Mesodermal cell (in vitro differentiated cells): ENCODE measurements around the gene SETD4.

ENCODE experiments used
- H3K27ac ChIP-seq: 2 replicates; pipeline ENCODE4 v1.7.0; 2013; ENCODE audit warnings: mild to moderate bottlenecking, low read depth, low read length, moderate library complexity; ENCODE audit not compliant: severe bottlenecking
- H3K36me3 ChIP-seq: 2 replicates; pipeline ENCODE4 v1.7.1; 2013; ENCODE audit warnings: mild to moderate bottlenecking, low read length, moderate library complexity; ENCODE audit not compliant: control insufficient read depth, insufficient read depth
- H3K4me1 ChIP-seq: one replicate; pipeline ENCODE4 v1.7.1; 2013; ENCODE audit warnings: mild to moderate bottlenecking, low read length; ENCODE audit not compliant: insufficient read depth, control insufficient read depth, poor library complexity, severe bottlenecking
- H3K4me3 ChIP-seq: 2 replicates; pipeline ENCODE4 v1.7.0; 2013; ENCODE audit warnings: low read length, control low read depth, mild to moderate bottlenecking; ENCODE audit not compliant: insufficient read depth, poor library complexity, severe bottlenecking; ENCODE audit errors: extremely low read depth
- H3K9me3 ChIP-seq: 2 replicates; pipeline ENCODE4 v1.7.1; 2013; ENCODE audit warnings: mild to moderate bottlenecking, low read length, moderate library complexity; ENCODE audit not compliant: control insufficient read depth
- WGBS, 2 experiments: methylation state at CpG; one replicate each; pipeline ENCODE4 v1.1.5; 2013; ENCODE audit warnings: missing lambda C conversion rate in 2 of 2; ENCODE audit not compliant: insufficient coverage in 2 of 2; 5-methylcytosine and 5-hydroxymethylcytosine counted together

The SETD4 gene

DNA sequence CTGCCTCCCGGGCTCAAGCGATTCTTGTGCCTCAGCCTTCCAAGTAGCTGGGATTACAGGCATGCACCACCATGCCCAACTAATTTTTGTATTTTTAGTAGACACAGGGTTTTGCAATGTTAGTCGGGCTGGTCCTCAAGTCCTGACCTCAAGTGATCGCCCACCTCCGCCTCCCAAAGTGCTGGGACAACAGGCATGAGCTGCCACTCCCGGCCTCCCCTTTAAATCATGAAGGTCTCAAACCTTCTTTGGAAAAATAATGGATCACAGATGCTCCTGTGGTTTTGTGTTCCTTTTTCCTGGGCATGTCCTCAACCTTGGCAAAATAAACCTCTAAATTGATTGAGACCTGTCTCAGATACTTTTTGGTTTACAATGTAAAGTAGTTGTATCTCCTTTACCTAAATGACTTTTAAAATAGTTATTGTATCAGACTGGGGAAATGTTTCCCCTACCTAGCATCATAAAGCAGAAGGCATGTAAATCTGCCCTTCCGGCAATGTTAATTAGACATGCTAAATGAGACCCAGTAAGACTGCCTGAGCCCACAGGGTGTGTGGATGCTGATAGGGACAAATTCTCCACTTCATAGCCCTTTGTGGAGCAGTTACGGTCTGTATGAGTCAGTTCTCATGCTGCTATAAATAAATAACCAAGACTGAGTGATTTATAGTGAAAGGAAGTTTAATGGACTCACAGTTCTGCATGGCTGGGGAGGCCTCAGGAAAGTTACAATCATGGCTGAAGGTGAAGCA is 37.3 kb upstream of the SETD4 start:
- Histone ChIP-seq H3K4me3 (no peak overlapping the region), H3K9me3 (peaks cover 25% of the 10 kb centered on the region), H3K36me3 (no peaks in the 10 kb centered on the region), H3K27ac (no peak overlapping the region), H3K4me1 (peaks cover 5% of the 10 kb centered on the region)
- 69 to 70% methylated on average over 5 to 7 of the region's 8 CpGs for WGBS, 2 experiments

DNA sequence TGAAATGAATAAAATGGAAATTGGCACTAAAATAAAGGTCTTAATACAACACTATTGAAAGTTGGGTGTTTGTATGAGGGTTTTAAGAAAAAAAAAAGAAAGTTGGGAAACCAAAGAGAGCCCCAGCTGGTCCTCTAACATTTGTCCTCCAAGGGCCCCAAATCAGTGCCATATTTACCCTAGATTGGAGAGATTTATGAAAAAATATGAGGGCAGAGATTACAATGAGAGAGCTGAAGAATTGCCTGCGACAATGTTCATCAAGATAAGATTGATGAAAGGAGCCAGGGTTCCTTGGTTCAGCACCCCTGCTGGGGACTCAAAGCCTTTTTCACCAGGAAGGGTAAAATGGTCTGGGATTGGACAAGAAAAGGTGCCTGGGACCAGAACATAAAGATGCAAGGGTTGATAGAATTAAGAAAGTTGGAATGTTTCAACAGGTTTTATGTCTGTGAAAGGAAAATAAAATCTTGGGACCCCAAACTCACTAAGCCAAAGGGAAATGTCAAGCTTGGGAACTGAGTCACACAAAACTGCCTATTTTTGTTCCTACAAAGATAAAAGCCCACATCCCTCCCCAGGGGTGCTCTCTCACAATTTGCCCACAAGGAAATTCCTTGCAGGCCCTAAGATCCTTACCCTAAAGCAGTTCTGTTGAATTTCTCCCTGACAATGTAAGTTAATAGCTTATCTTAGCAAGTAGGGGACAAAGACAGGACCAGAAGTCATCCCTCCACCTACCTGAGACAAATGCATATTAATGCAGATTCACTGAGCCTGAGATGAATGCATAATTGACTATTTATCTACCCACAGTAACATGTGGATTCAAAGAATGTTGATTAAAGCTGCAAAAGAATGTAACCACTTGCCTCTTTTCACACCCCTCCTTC is 36.3 kb upstream of the SETD4 start:
- 7 to 27% methylated on average over 1 of the region's 1 CpG for WGBS, 2 experiments
- H3K4me3 ChIP-seq = no peak overlapping the region
- H3K36me3 ChIP-seq = no peaks in the 10 kb centered on the region
- no peak overlapping the region for H3K27ac ChIP-seq
- H3K9me3 ChIP-seq = peaks cover 25% of the 10 kb centered on the region
- peaks cover 5% of the 10 kb centered on the region for H3K4me1 ChIP-seq

DNA sequence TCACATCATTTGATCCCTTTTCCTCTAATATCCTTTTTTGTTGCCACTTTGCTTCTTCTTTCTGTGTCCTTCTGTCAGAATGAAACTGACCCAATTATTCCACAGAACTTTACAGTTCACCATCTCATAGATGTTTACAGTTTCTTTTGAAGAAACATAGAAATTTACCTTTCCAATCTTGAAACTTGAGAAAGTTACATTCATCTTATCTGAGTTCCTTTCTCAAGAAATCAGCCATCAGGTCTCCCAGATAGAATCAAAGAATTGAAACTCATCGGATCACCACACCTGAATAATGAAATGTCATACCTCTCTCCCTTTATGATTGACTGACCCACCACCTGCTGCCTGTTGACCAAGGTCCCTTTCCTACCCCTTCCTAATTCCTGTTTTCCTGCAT is 33.2 kb upstream of the SETD4 start:
- WGBS, 2 experiments = 86 to 100% methylated on average over 1 of the region's 1 CpG
- peaks cover 25% of the 10 kb centered on the region for H3K9me3 ChIP-seq

DNA sequence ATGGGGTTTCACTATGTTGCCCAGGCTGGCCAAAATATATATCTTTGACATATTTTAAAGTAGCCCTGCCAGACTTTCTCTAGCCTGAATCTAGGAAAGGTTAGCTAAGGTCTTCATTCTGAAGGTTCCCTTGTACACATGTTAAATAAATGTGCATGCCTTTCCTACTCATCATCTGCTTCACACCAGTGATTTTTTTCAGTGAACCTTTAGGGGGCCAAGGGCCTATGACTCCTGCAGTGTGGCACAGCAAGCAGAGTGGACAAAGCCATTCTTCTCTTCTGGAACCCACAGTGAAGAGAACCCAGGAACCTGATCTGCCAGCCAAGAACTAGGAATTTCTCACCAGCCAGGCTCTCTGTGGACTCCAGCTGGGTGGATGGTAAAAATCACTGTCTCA is 32.4 kb upstream of the SETD4 start:
- Histone ChIP-seq H3K4me1 (peaks cover 5% of the 10 kb centered on the region), H3K36me3 (no peaks in the 10 kb centered on the region), H3K27ac (no peak overlapping the region), H3K9me3 (peaks cover 25% of the 10 kb centered on the region), H3K4me3 (no peak overlapping the region)

More for the DNA sequence above, 33.2 kb upstream of the SETD4 start:
- H3K4me1 ChIP-seq = peaks cover 5% of the 10 kb centered on the region
- H3K27ac ChIP-seq = no peak overlapping the region
- H3K4me3 ChIP-seq = no peak overlapping the region
- no peaks in the 10 kb centered on the region for H3K36me3 ChIP-seq

DNA sequence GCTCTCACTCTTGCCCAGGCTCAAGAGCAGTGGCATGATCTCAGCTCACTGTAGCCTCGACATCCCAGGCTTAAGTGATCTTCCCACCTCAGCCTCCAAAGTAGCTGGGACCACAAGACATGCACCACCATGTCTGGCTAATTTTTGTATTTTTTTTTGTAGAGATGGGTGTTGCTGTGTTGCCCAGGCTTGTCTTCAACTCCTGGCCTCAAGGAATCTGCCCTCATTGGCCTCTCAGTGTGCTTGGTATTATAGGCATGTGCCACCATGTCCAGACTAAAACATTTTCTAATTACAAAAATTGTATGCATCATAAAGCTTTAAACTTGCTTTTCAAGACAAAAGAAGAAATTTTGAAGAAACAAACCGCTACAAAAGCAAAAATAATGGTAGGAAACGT is 29.6 kb upstream of the SETD4 start:
- 100% methylated on average over 1 to 2 of the region's 3 CpGs for WGBS, 2 experiments
- Histone ChIP-seq H3K4me1 (no peaks in the 10 kb centered on the region), H3K4me3 (no peak overlapping the region), H3K27ac (no peak overlapping the region), H3K36me3 (no peaks in the 10 kb centered on the region), H3K9me3 (peaks cover 21% of the 10 kb centered on the region)

DNA sequence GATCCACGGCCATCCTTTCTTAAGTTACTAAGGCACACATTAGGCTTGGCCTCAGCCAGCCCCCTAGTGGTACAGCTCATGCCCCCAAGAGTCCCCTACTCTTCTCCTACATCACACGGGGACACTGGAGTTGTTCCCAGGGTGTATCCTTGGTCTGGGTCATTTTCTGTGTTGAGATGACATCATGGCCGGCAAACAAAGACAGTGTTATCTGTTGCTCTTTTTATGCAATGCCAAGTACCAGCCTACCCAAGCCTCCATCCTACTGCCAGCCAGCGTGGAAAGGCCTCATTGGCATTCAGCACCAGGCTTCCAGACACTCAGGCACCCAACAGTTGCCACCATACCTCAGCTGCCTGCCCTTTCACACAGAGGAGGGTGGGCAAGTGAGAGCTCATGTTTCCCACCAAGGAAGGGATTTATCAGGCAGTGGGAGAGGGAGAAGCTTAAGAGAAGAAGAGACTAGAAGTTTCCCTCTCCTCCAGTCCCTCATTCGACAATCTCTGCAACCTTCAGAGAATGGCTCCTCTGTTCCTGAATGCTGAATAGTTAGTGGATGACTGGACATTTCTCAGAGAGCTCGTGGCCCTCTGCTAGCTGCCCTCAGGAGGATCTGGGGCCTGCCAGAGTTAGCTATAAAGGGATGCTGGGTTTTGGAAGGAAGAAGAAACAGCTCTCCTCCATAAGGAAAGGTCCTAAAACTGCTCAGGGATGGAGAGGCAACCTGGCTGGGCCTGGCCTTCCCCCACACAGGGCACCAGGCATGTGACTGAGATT is 27.2 kb upstream of the SETD4 start:
- Histone ChIP-seq H3K4me1 (no peaks in the 10 kb centered on the region), H3K27ac (no peak overlapping the region), H3K4me3 (no peak overlapping the region), H3K36me3 (no peaks in the 10 kb centered on the region), H3K9me3 (no peaks in the 10 kb centered on the region)
- WGBS, 2 experiments = 66 to 93% methylated on average over 3 to 4 of the region's 6 CpGs

DNA sequence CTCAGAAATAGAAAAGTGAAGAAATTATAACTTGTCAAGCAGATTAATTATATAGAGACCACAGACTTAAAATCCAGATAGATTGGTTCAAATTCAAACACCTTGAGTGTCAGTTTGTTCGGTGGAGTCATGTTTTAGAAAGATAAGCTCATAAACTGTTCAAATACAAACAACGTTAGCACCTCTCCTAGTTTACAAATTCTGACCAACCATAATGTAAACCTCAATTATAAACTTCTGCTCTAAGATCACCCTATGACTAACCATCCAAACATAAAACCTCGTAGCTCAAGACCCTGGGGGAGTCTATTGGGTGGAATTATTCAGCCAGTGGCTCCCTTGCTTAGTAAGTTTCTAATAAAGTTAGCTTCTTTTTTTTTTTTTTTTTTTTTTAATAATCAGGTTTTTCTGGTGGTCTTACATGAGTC is 21.9 kb upstream of the SETD4 start:
- Histone ChIP-seq H3K4me3 (no peak overlapping the region), H3K4me1 (no peaks in the 10 kb centered on the region), H3K9me3 (no peaks in the 10 kb centered on the region), H3K27ac (no peak overlapping the region), H3K36me3 (no peaks in the 10 kb centered on the region)
- WGBS, 2 experiments = 83% methylated on average over 2 of the region's 3 CpGs; no CpG with 5 or more reads in 1 of the 2 experiments

DNA sequence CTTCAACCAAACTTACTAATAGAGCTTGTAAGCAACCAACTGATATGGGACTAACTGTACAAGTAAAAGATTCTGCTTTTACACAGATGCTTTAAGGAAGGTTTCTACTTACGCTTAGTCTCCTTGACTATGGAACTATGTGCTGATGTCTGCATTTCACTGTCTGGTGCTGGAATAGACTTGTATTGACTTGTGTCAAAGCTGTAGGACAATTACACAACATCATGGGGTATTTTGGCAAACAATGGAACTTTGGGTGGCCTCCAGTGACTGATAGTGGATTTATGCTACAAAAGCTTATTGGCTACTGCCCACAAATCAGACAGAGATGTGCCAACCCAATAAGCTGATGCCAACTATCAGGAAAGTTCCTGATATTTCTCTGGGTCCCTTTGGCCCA is 20.1 kb upstream of the SETD4 start:
- H3K9me3 ChIP-seq = no peaks in the 10 kb centered on the region
- no peak overlapping the region for H3K27ac ChIP-seq
- H3K4me3 ChIP-seq = no peak overlapping the region
- no peaks in the 10 kb centered on the region for H3K4me1 ChIP-seq
- H3K36me3 ChIP-seq = no peaks in the 10 kb centered on the region
- 88% methylated on average over 1 of the region's 1 CpG; no CpG with 5 or more reads in 1 of the 2 experiments for WGBS, 2 experiments

DNA sequence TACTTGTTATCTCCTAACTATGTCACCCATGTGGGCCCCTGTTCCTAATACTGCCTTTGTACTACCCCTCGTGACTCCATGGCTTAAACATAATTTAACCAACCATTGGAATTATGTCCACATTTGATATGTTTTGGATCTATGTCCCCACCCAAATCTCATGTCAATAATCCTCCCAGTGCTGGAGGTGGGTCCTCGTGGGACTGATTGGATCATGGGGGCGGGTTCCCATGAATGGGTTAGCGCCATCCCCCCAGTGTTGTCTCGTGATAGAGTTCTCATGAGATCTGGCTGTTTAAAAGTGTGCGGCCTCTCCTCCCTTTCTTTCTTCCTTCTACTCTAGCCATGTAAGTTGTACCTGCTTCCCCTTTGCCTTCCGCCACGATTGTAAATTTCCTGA is 19.3 kb upstream of the SETD4 start:
- Histone ChIP-seq H3K27ac (no peak overlapping the region), H3K9me3 (no peaks in the 10 kb centered on the region), H3K4me1 (no peaks in the 10 kb centered on the region), H3K4me3 (no peak overlapping the region), H3K36me3 (no peaks in the 10 kb centered on the region)
- 85 to 100% methylated on average over 4 to 7 of the region's 8 CpGs for WGBS, 2 experiments

DNA sequence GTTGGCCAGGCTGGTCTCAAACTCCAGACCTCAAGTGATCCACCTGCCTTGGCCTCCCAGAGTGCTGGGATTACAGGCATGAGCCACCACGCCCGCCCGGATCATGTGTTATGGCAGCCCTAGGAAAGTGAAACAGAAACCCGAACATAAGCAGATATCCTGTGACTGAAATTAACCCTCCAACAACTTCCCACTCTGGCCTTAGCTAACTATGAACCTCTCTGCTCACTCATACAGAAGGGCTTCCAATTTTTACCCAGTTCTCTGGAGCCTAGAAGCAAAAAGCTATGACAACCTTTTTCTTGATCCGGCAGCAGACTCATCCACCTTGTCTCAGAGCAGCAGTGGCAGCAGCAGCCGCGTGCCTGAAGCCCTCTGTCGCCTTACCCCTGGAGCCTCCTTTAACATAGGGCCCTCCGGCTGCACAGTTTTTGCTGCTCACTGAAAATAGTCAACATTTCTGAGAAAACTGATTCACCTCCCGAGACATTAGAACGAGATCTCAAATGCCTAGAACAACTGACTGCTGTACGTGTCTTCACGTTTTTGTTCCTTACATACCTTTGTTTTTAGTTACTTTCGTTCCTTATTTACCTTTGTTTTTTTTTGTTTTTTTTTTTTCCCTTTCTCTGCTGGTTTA is 18.8 kb upstream of the SETD4 start:
- 80 to 91% methylated on average over 12 to 14 of the region's 14 CpGs for WGBS, 2 experiments
- no peaks in the 10 kb centered on the region for H3K36me3 ChIP-seq
- no peaks in the 10 kb centered on the region for H3K9me3 ChIP-seq
- H3K27ac ChIP-seq = no peak overlapping the region
- no peak overlapping the region for H3K4me3 ChIP-seq
- H3K4me1 ChIP-seq = no peaks in the 10 kb centered on the region
